Osteocyte (in vitro differentiated cells): ENCODE results near the gene HDGFL3. TPM values are rescaled to one million over a fixed set of nuclear protein-coding genes. Genes with fewer than 3 reads are reported as not detected.

ENCODE experiments used
- total RNA-seq: library from RNA; stranded (reverse); gene quantifications from 2 replicates; pipeline ENCODE4 v1.2.1, GENCODE V29; 2021

HDGFL3 gene
- total RNA-seq, 1 donor from 2014 or later, result 93.6 TPM

Other genes with a start within 250 kb of the HDGFL3 start
- gene RAMAC, start 221.6 kb downstream of the HDGFL3 start, total RNA-seq, result 19.7 and 23.8 TPM in 2 replicates
- gene C15orf40, start 196.2 kb downstream of the HDGFL3 start, total RNA-seq, result 22.2 and 24.5 TPM in 2 replicates
- 53.2 and 55.5 TPM in 2 replicates for gene BTBD1, start 140.6 kb downstream of the HDGFL3 start, total RNA-seq
- 5.6 and 5.9 TPM in 2 replicates for gene TM6SF1, start 100.2 kb downstream of the HDGFL3 start, total RNA-seq
- 3.2 TPM in 2 replicates for gene BNC1, start 76.8 kb upstream of the HDGFL3 start, total RNA-seq
- gene SH3GL3, start 239.5 kb upstream of the HDGFL3 start, total RNA-seq, result not detected in 2 replicates